Ishikawa (cell line): ENCODE measurements around the gene FAM149A.

Experiments used
- CEBPB ChIP-seq: IDR thresholded peaks from 2 replicates; pipeline ENCODE4 v1.6.1; 2012
- CREB1 ChIP-seq: IDR thresholded peaks from 2 replicates; pipeline ENCODE4 v1.6.1; 2012; ENCODE audit warnings: low read depth
- EGR1 ChIP-seq: IDR thresholded peaks from 2 replicates; pipeline ENCODE4 v1.6.1; 2012
- EP300 ChIP-seq: IDR thresholded peaks from 2 replicates; pipeline ENCODE4 v1.6.1; 2012; ENCODE audit warnings: borderline replicate concordance
- FOXM1 ChIP-seq: IDR thresholded peaks from 2 replicates; pipeline ENCODE4 v1.6.1; 2012; ENCODE audit warnings: low read depth, borderline replicate concordance
- MAX ChIP-seq: IDR thresholded peaks from 2 replicates; pipeline ENCODE4 v1.6.1; 2012
- NFIC ChIP-seq: IDR thresholded peaks from 2 replicates; pipeline ENCODE4 v1.6.1; 2012
- RAD21 ChIP-seq: IDR thresholded peaks from 2 replicates; pipeline ENCODE4 v1.6.1; 2012; ENCODE audit warnings: low read depth
- REST ChIP-seq: IDR thresholded peaks from 2 replicates; pipeline ENCODE4 v1.6.1; 2012; ENCODE audit warnings: low read depth, mild to moderate bottlenecking
- TAF1 ChIP-seq: IDR thresholded peaks from 2 replicates; pipeline ENCODE4 v1.6.1; 2012; ENCODE audit warnings: low read depth, mild to moderate bottlenecking
- TCF12 ChIP-seq: IDR thresholded peaks from 2 replicates; pipeline ENCODE4 v1.6.1; 2012; ENCODE audit warnings: low read depth
- TEAD4 ChIP-seq: IDR thresholded peaks from 2 replicates; pipeline ENCODE4 v1.6.1; 2012
- USF1 ChIP-seq: IDR thresholded peaks from 2 replicates; pipeline ENCODE4 v1.6.1; 2012
- YY1 ChIP-seq: IDR thresholded peaks from 2 replicates; pipeline ENCODE4 v1.6.1; 2012; ENCODE audit warnings: low read depth
- ZBTB7A ChIP-seq: IDR thresholded peaks from 2 replicates; pipeline ENCODE4 v1.6.1; 2012; ENCODE audit warnings: low read depth

FAM149A gene

GRCh38 chr4:186081202-186081807 lies 23.2 kb upstream of the FAM149A start:
- no peak for TF ChIP-seq MAX
- TF ChIP-seq CEBPB = no peak
- TF ChIP-seq CREB1 = no peak
- no peak for TF ChIP-seq TCF12
- TF ChIP-seq EP300 = no peak
- TF ChIP-seq NFIC = no peak
- TF ChIP-seq RAD21 = no peak
- TF ChIP-seq EGR1 = no peak

GRCh38 chr4:186082221-186082620 lies 22.3 kb upstream of the FAM149A start:
- TF ChIP-seq TAF1 (no peak), FOXM1 (no peak), RAD21 (no peak), ZBTB7A (no peak), REST (no peak), MAX (no peak), TEAD4 (no peak), EGR1 (no peak), TCF12 (no peak), EP300 (no peak), CEBPB (no peak), USF1 (no peak), CREB1 (no peak)

GRCh38 chr4:186088523-186088922 lies 16.0 kb upstream of the FAM149A start:
- TF ChIP-seq MAX (no peak), TEAD4 (no peak), YY1 (no peak), RAD21 (no peak), TAF1 (no peak), ZBTB7A (no peak), NFIC (no peak), CREB1 (no peak), CEBPB (no peak), EP300 (no peak), USF1 (no peak), TCF12 (no peak), REST (no peak), FOXM1 (no peak), EGR1 (no peak)

GRCh38 chr4:186092296-186092695 lies 12.2 kb upstream of the FAM149A start:
- TF ChIP-seq EGR1 (no peak), YY1 (no peak), CREB1 (no peak), FOXM1 (no peak), RAD21 (no peak), MAX (no peak), ZBTB7A (no peak), TCF12 (no peak), CEBPB (no peak), TEAD4 (no peak), REST (no peak)
